Mesenchymal stem cell (in vitro differentiated cells and primary cell): ENCODE results near the gene MSI2.

Experiments used
- DNase-seq: peaks from one replicate; pipeline ENCODE4 v3.0.0-alpha.2; 2013
- H2AFZ ChIP-seq: one replicate; pipeline ENCODE4 v1.6.1; 2013; ENCODE audit warnings: low read depth, mild to moderate bottlenecking, control low read depth, inconsistent platforms, low read length, moderate library complexity
- H2AK5ac ChIP-seq: 2 replicates; pipeline ENCODE4 v1.6.1; 2013; ENCODE audit warnings: low read length, moderate library complexity, mild to moderate bottlenecking, inconsistent platforms; ENCODE audit not compliant: severe bottlenecking
- H2BK120ac ChIP-seq: one replicate; pipeline ENCODE4 v1.6.1; 2013; ENCODE audit warnings: low read depth, mild to moderate bottlenecking, inconsistent platforms, low read length, moderate library complexity
- H2BK12ac ChIP-seq, 2 experiments: one replicate each; pipeline ENCODE4 v1.6.1; 2013; ENCODE audit warnings: inconsistent platforms in 2 of 2, low read length in 2 of 2, mild to moderate bottlenecking in 2 of 2, moderate library complexity in 2 of 2, control low read depth in 1 of 2
- H2BK15ac ChIP-seq: one replicate; pipeline ENCODE4 v1.6.1; 2013; ENCODE audit warnings: mild to moderate bottlenecking, low read depth, inconsistent platforms; ENCODE audit not compliant: poor library complexity, severe bottlenecking
- H2BK5ac ChIP-seq: 2 replicates; pipeline ENCODE4 v1.6.1; 2013; ENCODE audit warnings: low read depth, mild to moderate bottlenecking, low read length, control low read depth, inconsistent platforms; ENCODE audit not compliant: poor library complexity, severe bottlenecking
- H3K14ac ChIP-seq, 2 experiments: one replicate each; pipeline ENCODE4 v1.6.1; 2013; ENCODE audit warnings: inconsistent platforms in 2 of 2, low read length in 2 of 2, control low read depth in 1 of 2, mild to moderate bottlenecking in 1 of 2, moderate library complexity in 1 of 2
- H3K18ac ChIP-seq, 2 experiments: one replicate each; pipeline ENCODE4 v1.6.1; 2013; ENCODE audit warnings: inconsistent platforms in 2 of 2, low read length in 2 of 2, control low read depth in 1 of 2, low read depth in 1 of 2, mild to moderate bottlenecking in 1 of 2
- H3K23ac ChIP-seq, 2 experiments: one replicate each; pipeline ENCODE4 v1.6.1; 2013; ENCODE audit warnings: inconsistent platforms in 2 of 2, low read length in 2 of 2, mild to moderate bottlenecking in 2 of 2, moderate library complexity in 2 of 2, control low read depth in 1 of 2
- H3K27ac ChIP-seq: 2 replicates; pipeline ENCODE4 v1.5.1; 2013; ENCODE audit warnings: mild to moderate bottlenecking, moderate library complexity, low read length, control low read depth, inconsistent platforms; ENCODE audit not compliant: poor library complexity, severe bottlenecking
- H3K27me3 ChIP-seq, 2 experiments: 2 replicates each; pipeline versions ENCODE4 v1.6.1 to v1.7.0; 2013; ENCODE audit warnings: low read length in 2 of 2, mild to moderate bottlenecking in 2 of 2, moderate library complexity in 2 of 2, control low read depth in 1 of 2, inconsistent platforms in 1 of 2; ENCODE audit not compliant: control insufficient read depth in 1 of 2, insufficient read depth in 1 of 2
- H3K36me3 ChIP-seq, 2 experiments: 2 replicates each; pipeline versions ENCODE4 v1.6.1 to v1.7.0; 2013; ENCODE audit warnings: low read length in 2 of 2, control low read depth in 1 of 2, inconsistent platforms in 1 of 2, low read depth in 1 of 2, mild to moderate bottlenecking in 1 of 2; ENCODE audit not compliant: insufficient read depth in 2 of 2, control insufficient read depth in 1 of 2
- H3K4ac ChIP-seq, 2 experiments: one replicate each; pipeline ENCODE4 v1.6.1; 2013; ENCODE audit warnings: inconsistent platforms in 2 of 2, low read length in 2 of 2, mild to moderate bottlenecking in 2 of 2, moderate library complexity in 2 of 2, control low read depth in 1 of 2, low read depth in 1 of 2
- H3K4me1 ChIP-seq: 2 replicates; pipeline ENCODE4 v1.6.1; 2013; ENCODE audit warnings: low read depth, low read length, control low read depth; ENCODE audit not compliant: control insufficient read depth, insufficient read depth
- H3K4me2 ChIP-seq: 2 replicates; pipeline ENCODE4 v1.6.1; 2013; ENCODE audit warnings: low read length, mild to moderate bottlenecking, inconsistent platforms; ENCODE audit not compliant: poor library complexity, severe bottlenecking
- H3K4me3 ChIP-seq, 2 experiments: 2 replicates each; pipeline versions ENCODE4 v1.5.1 to v1.7.0; 2013; ENCODE audit warnings: low read length in 2 of 2, mild to moderate bottlenecking in 2 of 2, control low read depth in 1 of 2, low read depth in 1 of 2; ENCODE audit not compliant: insufficient read depth in 1 of 2
- H3K79me1 ChIP-seq: replicated peaks from 2 replicates; pipeline ENCODE4 v1.6.1; 2013; ENCODE audit warnings: mild to moderate bottlenecking, control low read depth, low read length, inconsistent platforms; ENCODE audit not compliant: poor library complexity, severe bottlenecking
- H3K9ac ChIP-seq: 2 replicates; pipeline ENCODE4 v1.7.0; 2013; ENCODE audit warnings: mild to moderate bottlenecking, low read length, moderate library complexity
- H3K9me3 ChIP-seq: 2 replicates; pipeline ENCODE4 v1.7.0; 2013; ENCODE audit warnings: mild to moderate bottlenecking, low read length; ENCODE audit not compliant: control insufficient read depth
- H4K8ac ChIP-seq: one replicate; pipeline ENCODE4 v1.6.1; 2013; ENCODE audit warnings: inconsistent platforms, mild to moderate bottlenecking, low read length, moderate library complexity
- H4K91ac ChIP-seq: one replicate; pipeline ENCODE4 v1.6.1; 2013; ENCODE audit warnings: mild to moderate bottlenecking, low read length, inconsistent platforms
- WGBS: methylation state at CpG from one replicate; pipeline ENCODE4 v1.1.7; 2013; ENCODE audit warnings: mixed read lengths; 5-methylcytosine and 5-hydroxymethylcytosine counted together

The MSI2 gene

DNA sequence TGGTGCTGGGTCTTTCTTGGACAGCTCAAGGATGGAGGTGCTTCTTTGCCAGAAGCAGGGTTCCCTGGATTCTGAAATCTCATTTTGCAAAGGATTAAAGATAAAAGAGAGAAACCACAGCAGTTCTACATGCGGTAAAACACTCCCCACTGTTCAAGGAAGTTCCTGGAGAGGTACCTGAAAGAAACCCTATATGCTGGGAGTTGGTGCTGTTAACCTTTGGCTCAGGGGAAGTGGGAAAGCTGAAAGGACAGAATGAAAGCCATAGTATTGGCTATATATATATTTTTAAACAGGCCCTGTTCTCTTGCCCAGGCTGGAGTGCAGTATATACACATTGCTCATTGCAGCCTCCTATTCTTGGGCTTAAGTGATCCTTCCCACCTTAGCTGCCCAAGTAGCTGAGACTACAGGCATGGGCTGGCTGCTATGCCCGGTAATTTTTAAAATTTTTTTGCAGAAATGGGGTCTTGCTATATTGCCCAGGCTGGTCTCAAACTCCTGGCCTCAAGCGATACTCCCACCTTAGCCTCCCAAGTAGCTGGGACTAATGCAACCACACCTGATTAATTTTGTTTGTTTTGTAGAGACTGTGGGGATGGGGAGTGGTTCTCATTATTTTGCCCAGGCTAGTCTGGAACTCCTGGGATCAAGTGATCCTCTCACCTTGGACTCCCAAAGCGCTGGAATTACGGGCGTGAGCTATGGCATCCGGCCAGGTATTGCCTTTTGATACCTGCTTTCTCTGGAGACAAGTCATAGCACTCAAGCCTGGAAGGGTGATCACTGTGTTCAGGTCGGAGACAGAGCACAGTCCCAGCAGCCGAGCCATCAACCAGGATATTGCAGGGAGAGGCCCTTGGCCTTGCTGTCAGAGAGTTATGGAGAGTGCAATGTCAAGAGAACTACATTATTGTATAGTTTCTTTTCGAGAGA, 55.2 kb downstream of the MSI2 start:
- H3K4me3 ChIP-seq = no peak overlapping the region
- no peak overlapping the region for H2BK5ac ChIP-seq
- H2AK5ac ChIP-seq = no peak overlapping the region
- DNase-seq = no peak
- no peak overlapping the region for H3K4ac ChIP-seq
- peaks cover 0 to 23% of the 10 kb centered on the region in 2 experiments for H3K36me3 ChIP-seq
- no peaks in the 10 kb centered on the region for H3K27me3 ChIP-seq
- H2BK15ac ChIP-seq = no peak overlapping the region
- no peak overlapping the region for H3K23ac ChIP-seq
- H2BK12ac ChIP-seq = no peak overlapping the region
- H3K14ac ChIP-seq = no peak overlapping the region
- no peak overlapping the region for H3K18ac ChIP-seq
- H2BK120ac ChIP-seq = no peak overlapping the region
- H3K4me2 ChIP-seq = no peak overlapping the region
- WGBS = 97% methylated on average over 8 of the region's 10 CpGs
- peaks cover 58% of the 10 kb centered on the region for H3K79me1 ChIP-seq
- no peak overlapping the region for H4K91ac ChIP-seq
- no peak overlapping the region for H4K8ac ChIP-seq
- H3K9ac ChIP-seq = no peak overlapping the region
- no peak overlapping the region for H2AFZ ChIP-seq
- no peak overlapping the region for H3K27ac ChIP-seq
- peaks cover 6% of the 10 kb centered on the region for H3K4me1 ChIP-seq
- H3K9me3 ChIP-seq = no peaks in the 10 kb centered on the region

DNA sequence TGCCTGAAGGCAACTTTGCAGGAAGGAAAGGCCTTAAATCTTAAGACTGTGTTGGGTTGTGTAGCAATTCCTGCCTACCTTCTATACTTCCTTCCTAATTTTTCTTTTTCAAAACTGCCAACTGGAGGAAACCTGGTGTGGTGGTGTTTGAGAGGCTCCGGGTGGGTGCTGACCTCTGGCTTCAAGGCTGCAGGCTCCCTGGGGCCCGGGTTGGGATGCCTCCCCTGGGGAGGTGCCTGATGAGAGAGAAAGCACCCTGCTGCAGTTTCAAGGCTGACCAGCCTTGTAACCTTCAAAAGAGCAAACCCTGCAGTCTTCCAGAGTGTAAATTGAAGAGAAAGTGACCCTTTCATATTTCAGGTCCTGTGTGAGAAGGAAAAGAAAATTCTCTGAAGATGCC, 55.9 kb downstream of the MSI2 start:
- H2BK5ac ChIP-seq = no peak overlapping the region
- no peak overlapping the region for H3K4me3 ChIP-seq
- H2BK12ac ChIP-seq = no peak overlapping the region
- no peaks in the 10 kb centered on the region for H3K9me3 ChIP-seq
- H2AFZ ChIP-seq = no peak overlapping the region
- no peak overlapping the region for H2BK15ac ChIP-seq
- H3K79me1 ChIP-seq = peaks cover 62% of the 10 kb centered on the region
- H3K23ac ChIP-seq = no peak overlapping the region
- no peak overlapping the region for H3K4ac ChIP-seq
- H3K14ac ChIP-seq = no peak overlapping the region
- no peak overlapping the region for H2AK5ac ChIP-seq
- no peak overlapping the region for H2BK120ac ChIP-seq
- H3K4me1 ChIP-seq = peaks cover 8% of the 10 kb centered on the region
- DNase-seq = no peak
- H3K27me3 ChIP-seq = no peaks in the 10 kb centered on the region
- H3K36me3 ChIP-seq = peaks cover 0 to 23% of the 10 kb centered on the region in 2 experiments
- H3K18ac ChIP-seq = no peak overlapping the region
- no peak overlapping the region for H4K8ac ChIP-seq
- no peak overlapping the region for H3K27ac ChIP-seq
- H3K4me2 ChIP-seq = no peak overlapping the region
- H4K91ac ChIP-seq = no peak overlapping the region
- WGBS = 92% methylated on average over 2 of the region's 2 CpGs
- H3K9ac ChIP-seq = no peak overlapping the region

DNA sequence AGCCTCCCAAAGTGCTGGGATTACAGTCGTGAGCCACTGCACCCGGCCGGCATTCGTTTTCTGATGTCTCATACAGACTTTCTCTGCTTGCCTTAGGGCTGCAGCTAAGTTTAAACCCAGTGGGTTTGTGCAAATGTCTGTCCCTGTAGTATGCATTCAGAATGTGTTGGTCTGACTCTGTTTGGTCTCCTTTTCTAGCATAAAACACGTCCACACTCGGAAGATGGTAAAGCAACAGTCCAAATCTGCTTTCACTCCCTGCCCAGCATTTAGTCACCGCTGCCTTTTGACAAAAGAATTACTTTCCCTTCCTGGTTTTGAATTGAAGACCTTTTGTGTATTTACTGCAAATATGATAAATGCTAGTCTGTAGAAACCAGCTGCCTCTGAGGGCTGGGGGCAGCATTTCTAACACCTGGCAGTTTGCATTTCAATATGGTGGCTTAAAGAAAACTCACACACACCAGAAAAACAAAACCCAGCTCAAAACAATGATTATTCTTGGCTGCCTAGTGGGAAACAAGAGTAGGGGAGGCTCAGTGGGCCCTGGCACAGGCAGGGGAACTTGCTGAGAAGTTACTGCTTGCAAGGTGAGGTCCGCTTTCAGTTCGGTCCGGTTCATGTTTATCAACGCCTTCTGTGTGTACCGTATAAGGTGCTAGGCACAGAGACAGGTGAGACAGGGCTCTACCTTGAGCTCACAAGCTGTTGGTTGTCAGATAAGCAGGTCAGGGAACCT, 56.9 kb downstream of the MSI2 start:
- no peak overlapping the region for H2BK15ac ChIP-seq
- no peak overlapping the region for H4K91ac ChIP-seq
- no peak overlapping the region for H3K4me3 ChIP-seq
- DNase-seq = no peak
- H3K9me3 ChIP-seq = no peaks in the 10 kb centered on the region
- H2BK120ac ChIP-seq = no peak overlapping the region
- H3K18ac ChIP-seq = no peak overlapping the region
- H2BK12ac ChIP-seq = no peak overlapping the region
- no peak overlapping the region for H2AK5ac ChIP-seq
- no peak overlapping the region for H3K27ac ChIP-seq
- no peak overlapping the region for H3K14ac ChIP-seq
- H4K8ac ChIP-seq = no peak overlapping the region
- H3K9ac ChIP-seq = no peak overlapping the region
- H3K23ac ChIP-seq = no peak overlapping the region
- H2BK5ac ChIP-seq = no peak overlapping the region
- H2AFZ ChIP-seq = no peak overlapping the region
- H3K4me2 ChIP-seq = no peak overlapping the region
- WGBS = 87% methylated on average over 10 of the region's 12 CpGs
- no peaks in the 10 kb centered on the region for H3K27me3 ChIP-seq
- peaks cover 60% of the 10 kb centered on the region for H3K79me1 ChIP-seq
- peaks cover 8% of the 10 kb centered on the region for H3K4me1 ChIP-seq
- H3K4ac ChIP-seq = no peak overlapping the region
- H3K36me3 ChIP-seq = peaks cover 0 to 23% of the 10 kb centered on the region in 2 experiments
